ENCODE results near the gene HDAC7.
A peak's percentile ranks its signal among the peaks of the same experiment; 100 is the strongest.

The HDAC7 gene

DNA sequence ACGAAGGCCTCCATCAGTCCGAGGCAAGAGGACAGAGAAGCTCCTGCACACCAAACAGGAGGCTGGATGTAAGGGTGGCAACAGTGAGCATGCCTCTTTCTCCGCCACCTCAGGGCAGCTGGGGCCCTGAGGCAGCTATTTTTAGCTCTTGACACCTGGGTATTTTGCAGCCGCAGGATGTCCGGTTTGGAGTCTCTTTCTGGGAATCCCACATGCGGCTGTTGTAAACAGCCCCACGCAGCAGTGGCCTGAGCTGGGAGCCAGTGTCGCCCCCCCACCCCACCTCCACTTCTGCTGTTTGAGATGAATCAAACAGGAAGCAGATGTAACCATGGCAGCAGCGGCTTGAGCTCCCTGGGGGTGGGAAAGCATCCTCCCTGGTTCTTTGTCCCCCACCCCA lies 11.7 kb downstream of the HDAC7 start:
- no peaks in the 10 kb centered on the region for H3K9me3 ChIP-seq (ENCODE audit: severe bottlenecking)
- no peak for TF ChIP-seq CTCF (IDR thresholded peaks at IDR 0.05; ENCODE audit: poor library complexity, severe bottlenecking)
- H3K27ac ChIP-seq (ENCODE audit: poor library complexity, severe bottlenecking) = peak overlapping the region; percentile 95
- peaks cover 37% of the 10 kb centered on the region for H3K4me1 ChIP-seq (ENCODE audit: insufficient read depth, poor library complexity, severe bottlenecking)
- H3K36me3 ChIP-seq (ENCODE audit: low read depth) = peaks cover 33% of the 10 kb centered on the region
- DNase-seq (ENCODE audit: low spot score) = no peak
- H3K4me3 ChIP-seq (ENCODE audit: severe bottlenecking) = no peak overlapping the region
- no peak for ATAC-seq (ENCODE audit: low read depth)
- H3K27me3 ChIP-seq (ENCODE audit: insufficient read depth, poor library complexity, severe bottlenecking) = no peaks in the 10 kb centered on the region

DNA sequence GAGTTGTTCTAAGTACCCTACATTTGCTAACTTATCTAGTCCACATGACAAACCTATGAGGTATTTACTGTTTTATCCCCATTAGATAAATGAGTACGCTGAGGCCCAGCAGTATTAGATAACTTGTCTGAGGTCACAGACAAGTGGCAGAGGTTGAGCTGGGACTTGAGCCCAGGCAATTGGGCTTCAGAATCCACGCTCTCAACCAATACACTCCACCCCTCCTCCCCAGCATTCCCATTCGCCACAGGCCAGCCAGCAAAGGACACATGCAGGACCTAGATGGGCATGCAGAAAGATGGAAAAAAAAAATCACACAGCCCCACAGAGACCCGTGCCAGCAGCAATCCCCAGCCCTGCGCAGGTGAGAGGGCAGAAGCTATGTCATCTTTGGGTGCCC lies 12.4 kb downstream of the HDAC7 start:
- no peak for DNase-seq (ENCODE audit: low spot score)
- H3K4me1 ChIP-seq (ENCODE audit: insufficient read depth, poor library complexity, severe bottlenecking) = peaks cover 32% of the 10 kb centered on the region

DNA sequence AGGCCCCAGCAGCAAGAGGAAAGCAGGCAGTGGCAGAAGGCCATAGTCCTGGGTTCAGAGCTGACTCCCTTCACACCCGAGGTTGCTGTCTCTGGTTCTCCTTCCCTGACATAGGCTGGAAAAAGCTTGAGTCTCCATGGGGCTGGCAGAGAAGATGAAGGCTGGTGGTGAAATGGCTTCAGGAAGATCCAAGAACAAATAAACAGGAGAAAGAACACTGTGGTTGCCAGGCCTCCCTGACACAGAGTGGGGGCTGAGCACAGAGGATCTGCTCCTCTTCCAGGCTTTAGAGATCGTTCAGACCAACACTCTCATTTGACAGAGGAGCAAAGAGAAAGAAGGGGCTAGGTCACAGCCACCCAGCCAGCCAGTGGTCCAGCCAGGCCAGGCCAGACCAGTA lies 14.3 kb downstream of the HDAC7 start:
- no peak for TF ChIP-seq CTCF (IDR thresholded peaks at IDR 0.05; ENCODE audit: poor library complexity, severe bottlenecking)
- Histone ChIP-seq H3K4me3 (ENCODE audit: severe bottlenecking) (no peak overlapping the region), H3K4me1 (ENCODE audit: insufficient read depth, poor library complexity, severe bottlenecking) (peaks cover 20% of the 10 kb centered on the region), H3K27ac (ENCODE audit: poor library complexity, severe bottlenecking) (no peak overlapping the region), H3K27me3 (ENCODE audit: insufficient read depth, poor library complexity, severe bottlenecking) (no peaks in the 10 kb centered on the region), H3K36me3 (ENCODE audit: low read depth) (peaks cover 33% of the 10 kb centered on the region), H3K9me3 (ENCODE audit: severe bottlenecking) (no peaks in the 10 kb centered on the region)
- DNase-seq (ENCODE audit: low spot score) (no peak), ATAC-seq (ENCODE audit: low read depth) (no peak)

More for the DNA sequence above, 12.4 kb downstream of the HDAC7 start:
- Histone ChIP-seq H3K9me3 (ENCODE audit: severe bottlenecking) (no peaks in the 10 kb centered on the region), H3K36me3 (ENCODE audit: low read depth) (peaks cover 33% of the 10 kb centered on the region), H3K4me3 (ENCODE audit: severe bottlenecking) (no peak overlapping the region), H3K27me3 (ENCODE audit: insufficient read depth, poor library complexity, severe bottlenecking) (no peaks in the 10 kb centered on the region), H3K27ac (ENCODE audit: poor library complexity, severe bottlenecking) (no peak overlapping the region)
- no peak for TF ChIP-seq CTCF (IDR thresholded peaks at IDR 0.05; ENCODE audit: poor library complexity, severe bottlenecking)
- ATAC-seq (ENCODE audit: low read depth) = no peak

- H3K4me3 ChIP-seq (ENCODE audit: severe bottlenecking) = no peak overlapping the region
- no peak overlapping the region for H3K27ac ChIP-seq (ENCODE audit: poor library complexity, severe bottlenecking)
- peaks cover 10% of the 10 kb centered on the region for H3K4me1 ChIP-seq (ENCODE audit: insufficient read depth, poor library complexity, severe bottlenecking)
- ATAC-seq (ENCODE audit: low read depth) (no peak), DNase-seq (ENCODE audit: low spot score) (no peak)
- H3K9me3 ChIP-seq (ENCODE audit: severe bottlenecking) = no peaks in the 10 kb centered on the region
- no peak for TF ChIP-seq CTCF (IDR thresholded peaks at IDR 0.05; ENCODE audit: poor library complexity, severe bottlenecking)
- no peaks in the 10 kb centered on the region for H3K27me3 ChIP-seq (ENCODE audit: insufficient read depth, poor library complexity, severe bottlenecking)
- peaks cover 38% of the 10 kb centered on the region for H3K36me3 ChIP-seq (ENCODE audit: low read depth)
Measured at GRCh38 chr12:47804171-47804570, 15.5 kb downstream of the HDAC7 start.

DNA sequence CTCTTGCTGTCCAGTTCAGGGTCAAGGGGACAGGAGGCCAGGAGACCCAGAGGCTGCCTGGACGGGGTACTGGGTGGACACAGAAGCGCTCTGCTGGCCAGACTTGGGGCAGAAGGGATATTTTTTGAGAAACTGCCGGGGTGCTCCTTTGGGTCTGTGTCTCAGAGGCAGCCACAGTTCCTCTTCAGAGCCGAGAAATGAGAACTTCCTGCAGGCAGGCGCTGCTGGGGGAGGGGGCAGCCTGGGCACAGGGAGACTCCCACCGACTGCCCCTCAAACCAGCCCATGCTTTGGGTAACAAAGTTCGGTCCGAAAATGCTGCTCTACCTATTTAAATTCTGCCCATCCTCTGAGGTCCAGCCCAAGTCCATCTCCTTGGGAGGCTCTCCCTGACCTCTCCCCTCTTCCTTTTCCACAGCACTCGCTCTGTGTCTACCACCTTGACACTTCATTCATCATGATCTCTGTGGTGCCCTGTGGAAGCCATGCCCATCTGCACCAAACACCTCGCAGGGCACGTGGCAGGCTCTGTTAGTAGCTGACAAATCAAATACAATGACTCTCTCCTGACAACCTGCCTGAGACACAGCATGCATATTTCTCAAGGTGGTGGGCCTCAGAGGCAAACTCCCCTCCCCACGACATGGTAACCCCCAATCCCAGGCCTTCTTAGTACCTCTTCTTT lies 16.4 kb downstream of the HDAC7 start:
- no peak for TF ChIP-seq CTCF (IDR thresholded peaks at IDR 0.05; ENCODE audit: poor library complexity, severe bottlenecking)
- H3K27ac ChIP-seq (ENCODE audit: poor library complexity, severe bottlenecking) = no peak overlapping the region
- no peaks in the 10 kb centered on the region for H3K27me3 ChIP-seq (ENCODE audit: insufficient read depth, poor library complexity, severe bottlenecking)
- ATAC-seq (ENCODE audit: low read depth) = no peak
- peaks cover 47% of the 10 kb centered on the region for H3K36me3 ChIP-seq (ENCODE audit: low read depth)
- peaks cover 1% of the 10 kb centered on the region for H3K4me1 ChIP-seq (ENCODE audit: insufficient read depth, poor library complexity, severe bottlenecking)
- no peak overlapping the region for H3K4me3 ChIP-seq (ENCODE audit: severe bottlenecking)
- DNase-seq (ENCODE audit: low spot score) = no peak
- no peaks in the 10 kb centered on the region for H3K9me3 ChIP-seq (ENCODE audit: severe bottlenecking)
